Umbilical cord (tissue), 2 donors: ENCODE data around the gene RNF123. TPM values are rescaled to one million over a fixed set of nuclear protein-coding genes. Genes with fewer than 3 reads are reported as not detected.

Experiments
- DNase-seq: peaks from one replicate; pipeline ENCODE4 v3.0.0-alpha.2; 2015; ENCODE audit warnings: low spot score
- total RNA-seq: library from RNA; depleted of rRNA; stranded (reverse); fragments of >200 nt; gene quantifications from one replicate; pipeline ENCODE4 v1.2.3, GENCODE V29; 2014; ENCODE audit warnings: low replicate concordance; ENCODE audit not compliant: insufficient read depth

RNF123 gene
- total RNA-seq, 1 donor from 2014 or later = 13.7 TPM

DNA sequence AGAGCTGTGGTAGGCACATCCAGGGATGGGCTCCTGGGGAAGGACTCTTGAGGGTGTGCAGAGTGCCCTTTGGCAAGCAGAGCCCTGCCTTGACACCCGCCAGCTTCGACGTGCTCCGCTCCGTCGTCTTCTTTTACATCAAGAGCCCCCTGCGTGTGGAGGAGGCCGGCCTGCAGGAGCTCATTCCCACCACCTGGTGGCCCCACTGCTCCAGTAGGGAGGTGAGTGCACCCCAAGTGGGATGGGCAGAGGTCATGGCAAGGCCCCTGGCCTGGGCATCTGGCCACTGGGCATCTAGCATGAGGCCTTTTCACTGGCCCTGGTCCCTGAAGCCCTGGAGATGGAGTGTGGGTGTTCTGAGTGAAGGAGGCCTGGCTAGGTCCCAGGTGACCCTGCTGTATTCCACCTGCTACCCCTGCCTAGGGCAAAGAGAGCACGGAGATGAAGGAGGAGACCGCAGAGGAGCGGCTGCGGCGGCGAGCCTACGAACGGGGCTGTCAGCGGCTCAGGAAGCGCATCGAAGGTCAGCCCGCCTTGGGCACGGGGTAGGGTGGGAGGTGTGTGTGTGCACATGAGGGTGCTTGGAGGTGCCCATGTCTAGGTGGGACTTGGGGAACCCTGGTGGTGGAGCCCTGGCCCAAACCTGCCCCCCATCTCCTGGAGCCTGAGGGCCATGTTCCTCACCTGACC is 12.2 kb downstream of the RNF123 start:
- no peak for DNase-seq

DNA sequence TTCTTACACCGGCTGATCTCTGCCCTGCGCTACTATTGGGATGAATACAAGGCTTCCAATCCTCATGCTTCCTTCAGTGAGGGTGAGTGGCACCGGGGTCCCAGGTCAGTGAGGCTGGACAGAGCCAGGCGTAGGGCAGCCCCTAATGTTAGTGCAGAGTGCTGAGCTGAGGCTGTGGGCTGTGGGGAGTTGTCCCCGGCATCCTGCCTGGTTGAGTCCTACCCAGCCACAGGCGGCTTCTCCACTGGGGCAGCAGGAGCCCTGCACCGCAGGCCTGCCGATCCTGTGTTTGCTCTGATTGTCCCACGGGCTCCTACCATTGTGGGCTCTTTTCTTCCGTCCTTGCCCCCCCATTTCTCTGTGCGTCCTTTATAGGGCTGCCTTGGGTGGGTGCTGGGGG is 13.3 kb downstream of the RNF123 start:
- DNase-seq = no peak

DNA sequence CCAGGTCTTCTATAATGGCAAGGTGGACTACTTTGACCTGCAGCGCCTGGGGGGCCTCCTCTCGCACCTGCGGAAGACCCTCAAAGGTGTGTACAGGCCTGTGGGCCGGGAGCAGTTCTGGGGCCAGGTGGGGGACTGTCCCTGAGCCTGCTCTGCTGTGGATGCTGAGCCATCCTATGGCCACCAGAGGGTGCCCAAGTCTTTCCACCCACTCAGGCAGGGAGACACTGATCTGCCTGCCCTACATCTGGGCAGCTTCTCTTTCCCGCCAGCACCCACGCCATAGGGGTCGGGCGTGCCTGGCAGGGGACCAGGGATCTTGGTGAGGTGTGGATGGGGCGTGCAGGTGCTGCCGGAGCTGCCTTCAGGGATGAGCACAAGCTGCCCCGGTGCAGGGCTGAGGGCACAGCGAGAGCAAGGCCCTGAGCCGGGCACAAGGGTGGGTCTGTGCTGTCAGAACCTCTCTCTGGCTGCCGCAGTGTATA is 14.1 kb downstream of the RNF123 start:
- peak; percentile 56 for DNase-seq

DNA sequence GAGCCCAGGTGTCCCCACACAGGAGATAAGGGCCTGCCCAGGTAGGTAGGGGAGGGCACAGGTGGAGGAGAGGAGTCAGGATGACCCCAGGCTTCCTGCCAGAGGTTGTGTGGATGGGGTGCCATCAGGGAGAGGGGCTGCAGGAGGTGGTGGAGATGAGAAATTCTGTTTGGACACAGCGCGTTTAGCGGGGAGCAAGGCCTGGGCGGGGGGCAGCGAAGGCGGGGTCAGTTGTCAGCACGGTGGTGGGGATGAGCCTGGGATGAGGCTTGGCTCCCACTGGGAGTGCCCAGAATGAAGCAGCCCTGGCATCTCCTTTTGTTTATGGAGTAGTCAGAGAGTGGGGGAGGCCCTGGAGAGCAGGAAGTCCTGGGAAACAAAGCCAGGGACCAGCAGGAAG is 14.6 kb downstream of the RNF123 start:
- DNase-seq = no peak

DNA sequence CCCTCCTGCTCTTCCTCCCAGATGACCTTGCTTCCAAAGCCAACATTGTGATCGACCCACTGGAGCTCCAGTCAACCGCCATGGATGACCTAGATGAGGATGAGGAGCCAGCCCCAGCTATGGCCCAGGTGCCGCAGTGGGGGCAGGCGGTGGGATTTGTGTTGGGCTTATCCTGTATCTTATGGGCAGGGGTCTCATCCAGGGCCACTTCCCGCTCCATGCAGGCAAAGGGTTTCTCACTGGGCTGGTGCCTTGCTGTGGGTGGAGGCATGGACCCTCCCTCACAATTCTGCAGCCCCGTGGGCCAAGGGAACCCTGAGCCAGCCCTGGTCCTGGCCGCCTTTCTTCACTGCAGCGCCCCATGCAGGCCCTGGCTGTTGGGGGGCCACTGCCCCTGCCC is 15.3 kb downstream of the RNF123 start:
- no peak for DNase-seq

DNA sequence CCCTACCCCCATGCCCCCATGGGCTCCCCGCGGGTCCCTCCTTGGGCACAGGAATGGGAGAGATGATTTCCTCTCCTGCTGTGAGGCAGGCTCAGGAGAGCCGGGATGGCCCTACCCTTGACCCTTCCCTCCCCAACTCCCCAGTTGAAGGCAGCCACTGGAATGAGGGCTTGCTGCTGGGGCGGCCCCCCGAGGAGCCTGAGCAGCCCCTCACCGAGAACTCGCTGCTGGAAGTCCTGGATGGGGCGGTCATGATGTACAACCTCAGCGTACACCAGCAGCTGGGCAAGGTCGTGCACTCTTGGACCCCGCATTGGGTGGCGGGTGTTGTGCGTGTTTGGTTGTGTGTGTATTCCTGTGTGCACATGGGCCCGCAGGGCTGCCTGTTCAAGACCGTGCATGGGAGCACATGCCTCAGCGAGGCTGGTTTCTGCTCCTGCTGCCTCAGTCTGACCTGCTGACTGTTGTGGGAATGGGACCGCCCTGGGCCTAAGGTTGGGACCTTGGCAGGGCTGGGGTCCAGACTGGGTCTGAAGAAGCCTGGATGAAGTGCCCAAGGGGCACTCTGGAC is 16.1 kb downstream of the RNF123 start:
- no peak for DNase-seq

DNA sequence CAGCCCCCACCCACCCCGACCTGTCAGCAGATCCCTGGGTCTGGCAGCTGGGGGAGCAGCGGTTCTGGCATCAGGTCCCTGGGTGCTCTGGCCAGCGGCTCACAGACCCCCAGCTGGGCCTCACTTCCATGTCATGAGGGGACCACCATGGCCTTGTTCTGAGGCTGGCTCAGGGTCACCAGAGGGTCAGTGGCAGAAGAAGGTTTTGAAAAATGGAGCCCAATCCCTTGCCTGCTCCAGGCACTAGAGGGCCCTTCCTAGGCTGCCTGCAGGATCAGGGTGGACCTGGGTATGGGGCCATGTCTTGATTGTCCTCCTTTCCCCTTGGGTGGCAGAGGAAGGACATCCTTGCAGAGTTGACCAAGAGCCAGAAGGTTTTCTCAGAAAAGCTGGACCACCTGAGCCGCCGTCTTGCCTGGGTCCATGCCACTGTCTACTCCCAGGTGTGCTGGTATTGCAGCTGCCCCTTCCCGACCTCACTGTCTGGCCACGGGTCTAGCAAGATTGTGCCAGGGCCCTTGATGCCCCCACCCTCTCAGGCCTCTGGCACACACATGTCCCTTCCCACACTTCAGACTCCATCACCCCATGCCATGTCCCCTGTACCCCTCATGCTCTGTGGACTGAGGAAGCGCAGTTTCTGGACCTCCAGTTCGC is 17.2 kb downstream of the RNF123 start:
- DNase-seq = no peak

DNA sequence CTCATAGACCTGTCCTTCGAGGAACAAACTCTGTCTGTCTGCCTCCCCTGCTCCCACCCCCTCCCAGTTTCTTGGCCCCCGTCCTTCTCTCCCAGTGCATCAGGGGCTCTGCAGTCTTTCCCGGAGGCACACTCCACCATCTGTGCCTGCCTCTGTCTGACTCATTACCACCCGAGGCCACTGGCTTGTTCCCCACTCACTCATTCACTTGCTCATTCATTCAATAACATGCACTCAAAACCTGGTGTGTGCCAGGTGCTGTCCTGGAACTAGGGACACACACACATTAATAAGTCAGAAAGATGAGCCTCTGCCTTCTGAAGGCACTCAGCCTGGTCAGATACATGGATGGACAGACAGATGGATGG is 17.7 kb downstream of the RNF123 start:
- no peak for DNase-seq

DNA sequence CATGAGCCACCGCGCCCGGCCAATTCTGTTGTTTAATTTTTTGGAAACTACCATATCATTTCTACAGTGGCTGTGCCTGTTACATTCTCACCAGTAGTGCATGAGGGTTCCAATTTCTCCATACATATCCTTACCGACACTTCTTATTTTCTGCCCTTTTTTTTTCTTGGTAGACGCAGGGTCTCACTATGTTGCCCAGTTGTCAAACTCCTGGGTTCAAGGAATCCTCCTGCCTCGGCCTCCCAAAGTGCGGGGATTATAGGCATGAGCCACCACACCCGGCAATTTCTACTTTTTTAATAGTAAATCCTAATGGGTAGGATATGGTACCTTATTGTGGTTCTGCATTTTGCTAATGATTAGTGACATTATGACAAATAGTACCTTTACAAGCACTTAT is 20.5 kb downstream of the RNF123 start:
- DNase-seq = no peak

DNA sequence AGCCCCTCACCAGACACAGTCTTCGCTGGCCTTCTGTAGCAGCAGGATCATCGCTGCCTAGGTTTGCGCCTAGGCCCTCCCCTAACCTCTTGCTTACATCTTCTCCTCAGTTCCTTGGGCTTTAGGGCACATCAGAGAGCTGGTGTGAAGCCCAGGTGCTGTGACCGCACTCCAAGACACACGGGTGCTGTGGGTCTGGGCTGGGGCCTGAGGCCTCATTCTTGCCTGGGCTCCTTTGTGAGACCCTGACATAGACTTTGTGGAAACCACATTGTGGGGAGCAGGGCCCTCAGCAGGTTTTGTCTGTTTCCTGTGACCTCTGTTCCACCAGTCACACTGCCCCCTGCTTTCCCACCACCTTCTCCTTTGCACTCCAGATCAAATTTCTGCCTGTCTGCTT is 22.1 kb downstream of the RNF123 start:
- no peak for DNase-seq

DNA sequence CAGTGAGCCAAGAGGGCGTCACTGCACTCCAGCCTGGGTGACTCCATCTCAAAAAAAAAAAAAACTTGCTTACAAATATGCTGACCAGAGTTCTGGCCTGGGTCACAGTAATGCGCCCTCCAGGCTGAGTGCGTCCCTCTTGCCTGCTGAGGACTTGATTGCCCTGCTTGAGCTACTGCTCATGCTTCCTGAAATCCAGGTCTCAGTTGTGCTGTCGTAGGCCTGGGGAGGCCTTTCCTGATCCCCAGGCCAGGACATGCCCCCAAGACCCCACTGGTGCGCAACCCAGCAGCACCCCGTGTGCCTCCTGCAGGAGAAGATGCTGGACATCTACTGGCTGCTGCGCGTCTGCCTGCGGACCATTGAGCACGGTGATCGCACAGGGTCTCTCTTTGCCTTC is 22.8 kb downstream of the RNF123 start:
- DNase-seq = no peak

DNA sequence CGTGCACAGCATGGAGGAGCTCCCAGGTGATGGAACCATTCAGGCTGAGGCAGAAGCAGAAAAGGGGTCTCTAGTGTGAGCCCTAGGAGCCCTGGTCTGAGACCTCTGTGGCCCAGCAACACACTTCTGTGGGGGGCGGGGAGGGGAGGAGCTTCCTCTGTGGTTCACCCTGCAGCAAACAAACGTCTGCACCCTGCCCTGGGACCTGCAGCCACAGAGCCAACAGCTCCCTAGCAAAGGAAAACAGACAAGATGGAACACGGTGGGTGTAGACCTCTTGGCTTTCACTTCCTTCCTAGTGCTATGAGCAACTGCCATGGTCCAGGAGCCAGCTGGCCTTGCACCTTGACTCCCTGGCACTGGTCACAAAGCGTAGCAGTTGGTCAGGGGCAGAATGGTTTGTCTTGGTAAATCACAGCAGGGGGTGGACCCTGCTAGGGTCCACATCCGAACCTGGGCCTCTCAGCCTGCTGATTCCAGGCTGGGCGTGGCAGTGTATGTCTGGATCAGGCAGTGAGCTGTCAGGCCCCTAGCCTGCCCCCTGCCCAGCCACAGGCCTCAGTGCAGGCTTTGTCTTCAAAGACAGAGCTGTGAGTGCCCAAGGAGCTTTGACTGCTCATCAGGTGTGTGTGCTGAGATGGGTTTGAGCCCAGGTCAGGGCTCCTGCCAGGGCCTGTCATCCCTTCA is 23.4 kb downstream of the RNF123 start:
- DNase-seq = no peak

DNA sequence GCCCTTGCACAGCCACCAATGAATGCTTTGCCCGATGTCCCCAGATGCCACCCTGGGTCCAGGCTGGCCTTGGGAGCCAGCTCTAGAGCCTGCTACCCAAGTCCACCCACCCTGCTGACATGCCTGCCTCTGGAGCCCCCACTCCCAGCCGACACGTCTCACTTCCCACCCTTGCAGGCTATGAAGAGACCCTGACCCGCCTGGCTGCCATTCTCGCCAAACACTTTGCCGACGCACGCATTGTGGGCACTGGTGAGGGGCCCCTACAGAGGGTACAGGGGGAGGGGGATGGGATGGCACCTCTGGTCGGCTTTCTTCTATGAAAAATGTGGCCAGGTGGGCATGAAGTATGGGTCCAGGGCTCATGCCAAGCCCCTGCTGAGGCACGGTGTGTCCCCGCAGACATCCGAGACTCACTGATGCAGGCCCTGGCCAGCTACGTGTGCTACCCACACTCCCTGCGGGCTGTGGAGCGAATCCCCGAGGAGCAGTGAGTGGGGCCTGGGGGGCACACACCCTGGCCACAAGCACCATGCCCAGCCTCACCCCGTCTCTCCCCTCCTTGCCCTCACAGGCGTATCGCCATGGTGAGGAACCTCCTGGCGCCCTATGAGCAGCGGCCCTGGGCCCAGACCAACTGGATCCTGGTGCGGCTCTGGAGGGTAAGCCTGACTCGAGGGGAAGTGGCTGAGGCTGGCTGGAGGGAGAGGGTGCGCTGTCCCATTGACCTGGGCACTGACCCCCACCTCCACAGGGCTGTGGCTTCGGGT is 24.2 kb downstream of the RNF123 start:
- no peak for DNase-seq

DNA sequence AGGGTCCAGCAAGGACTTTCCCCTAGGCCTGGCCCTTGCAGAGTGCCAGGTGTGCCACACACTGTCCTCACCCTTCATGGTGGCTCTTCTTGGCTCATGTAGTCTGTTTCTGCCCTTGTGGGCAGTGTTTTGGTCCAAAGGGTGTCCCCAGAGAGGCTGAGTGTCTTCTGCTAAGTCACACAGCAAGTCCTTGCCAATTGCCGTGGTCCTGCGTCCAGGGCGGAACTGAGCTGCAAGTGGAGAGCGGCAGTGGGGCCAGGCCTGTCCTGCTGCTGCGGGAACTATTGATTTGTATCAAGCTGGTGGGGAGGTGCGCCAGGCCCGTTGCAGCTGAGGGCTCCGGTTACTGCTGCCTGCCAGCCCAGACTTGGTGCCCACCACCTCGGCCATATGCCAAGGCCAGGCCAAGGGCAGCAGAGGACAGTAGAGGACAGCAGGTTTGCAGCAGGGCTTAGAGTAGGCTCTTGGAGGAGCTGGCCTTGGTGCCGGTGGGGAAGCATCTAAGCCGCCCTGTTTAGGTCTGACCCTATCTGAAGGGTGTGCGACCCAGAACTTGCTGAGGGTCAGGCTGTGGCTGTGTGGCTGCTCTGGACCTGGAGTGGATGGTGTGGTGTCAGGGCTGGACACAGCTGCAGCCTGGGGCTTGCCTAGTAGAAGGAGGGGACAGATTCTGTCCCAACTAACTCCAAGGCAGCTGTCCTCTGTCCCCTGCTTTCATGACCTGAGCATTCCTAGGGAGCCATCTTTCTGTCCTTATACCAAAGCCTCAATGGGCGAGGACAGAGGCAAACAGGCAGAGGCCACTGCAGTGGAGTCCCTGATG is 25.6 kb downstream of the RNF123 start:
- DNase-seq = no peak

DNA sequence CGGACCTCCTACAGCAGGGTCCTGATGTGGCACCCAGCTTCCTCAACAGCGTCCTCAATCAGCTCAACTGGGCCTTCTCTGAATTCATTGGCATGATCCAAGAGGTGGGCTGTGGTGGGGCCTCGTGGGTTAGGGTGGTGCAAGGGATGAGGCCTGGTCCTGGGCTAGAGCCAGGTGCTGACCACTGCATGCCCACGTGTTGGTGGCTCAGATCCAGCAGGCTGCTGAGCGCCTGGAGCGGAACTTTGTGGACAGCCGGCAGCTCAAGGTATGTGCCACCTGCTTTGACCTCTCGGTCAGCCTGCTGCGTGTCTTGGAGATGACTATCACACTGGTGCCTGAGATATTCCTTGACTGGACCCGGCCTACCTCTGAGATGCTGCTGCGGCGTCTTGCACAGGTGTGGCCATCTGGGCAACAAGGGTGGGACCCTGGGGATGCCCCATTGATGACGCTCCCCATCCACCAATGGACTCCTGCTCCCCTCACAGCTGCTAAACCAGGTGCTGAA is 26.3 kb downstream of the RNF123 start:
- DNase-seq = no peak

DNA sequence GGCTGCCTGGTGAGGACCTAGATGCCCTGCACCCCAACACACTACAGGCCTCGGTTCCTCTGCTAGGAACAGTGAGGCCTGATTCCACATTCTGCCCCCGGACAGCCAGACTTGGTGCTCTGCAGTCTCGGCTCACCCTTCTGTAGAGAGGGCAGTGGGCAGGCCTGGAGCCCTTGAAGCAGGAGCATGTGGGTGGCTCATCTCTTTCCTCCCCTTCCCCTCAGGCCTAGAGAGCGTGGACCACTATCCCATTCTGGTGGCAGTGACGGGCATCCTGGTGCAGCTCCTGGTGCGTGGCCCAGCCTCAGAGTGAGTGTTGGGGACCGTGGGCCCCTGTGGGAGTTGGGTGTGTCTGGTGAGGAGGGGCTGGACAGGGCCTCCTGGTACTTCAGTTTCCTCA is 26.8 kb downstream of the RNF123 start:
- no peak for DNase-seq

DNA sequence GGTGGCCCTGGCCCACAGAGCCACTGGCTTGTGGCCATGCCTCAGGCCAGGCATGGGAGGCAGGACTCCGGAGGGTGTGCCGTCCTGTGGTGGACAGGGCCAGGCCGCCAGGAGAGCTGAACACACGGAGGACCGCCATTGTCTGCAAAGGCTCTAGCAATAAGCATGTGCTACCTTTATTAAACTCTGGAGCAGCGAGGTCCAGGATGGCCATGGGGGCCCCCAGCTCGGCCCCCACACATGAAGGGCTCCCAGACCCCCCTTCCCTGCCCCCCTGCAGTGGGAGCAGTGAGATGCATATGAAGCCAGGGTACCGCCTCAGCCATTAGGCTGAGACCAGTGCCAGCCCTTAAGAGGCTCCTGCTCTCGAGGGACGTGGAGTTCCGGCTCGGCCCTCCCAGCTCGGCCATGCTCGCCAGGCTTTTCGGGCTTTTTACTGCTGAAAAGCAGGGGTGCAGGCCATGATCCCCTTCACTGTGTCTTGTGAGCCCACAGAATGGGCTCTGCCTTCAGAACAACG is 27.4 kb downstream of the RNF123 start:
- DNase-seq = no peak

DNA sequence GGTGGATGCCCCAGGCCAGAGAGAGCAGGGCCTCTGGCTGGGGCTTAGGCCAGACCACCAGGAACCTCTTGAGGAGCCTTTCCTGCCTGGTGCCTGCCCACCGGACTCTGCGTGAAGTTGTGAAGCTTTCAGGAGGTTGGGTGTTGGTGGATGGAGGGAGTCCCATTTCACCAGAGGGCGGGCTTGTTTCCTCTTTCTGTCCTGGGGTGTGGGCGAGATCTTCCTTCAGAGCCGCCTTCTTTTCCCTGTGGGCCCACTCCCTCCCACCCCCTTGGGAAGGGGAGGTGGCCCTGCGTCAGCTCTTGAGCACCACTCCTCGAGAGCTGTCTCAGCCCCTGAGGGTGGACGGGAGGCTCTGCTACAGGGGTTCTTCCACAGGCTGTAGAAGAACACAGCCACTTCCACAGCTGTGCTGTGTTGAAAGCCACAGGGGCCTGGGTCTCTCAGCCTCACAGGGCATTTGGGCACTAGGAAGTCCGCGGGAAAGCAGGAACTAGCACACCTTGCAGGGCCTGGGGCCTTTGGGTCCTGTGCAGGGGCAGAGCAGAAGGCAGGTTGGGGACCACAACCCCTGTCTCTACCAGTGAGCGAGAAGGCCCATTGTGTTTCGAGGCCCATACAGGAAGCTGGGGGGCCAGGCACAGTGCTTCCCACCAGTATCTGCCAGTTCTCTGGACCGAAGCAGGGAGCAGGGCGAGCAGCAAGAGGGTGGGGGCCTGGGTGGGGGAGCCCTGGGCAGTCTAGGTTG is 28.0 kb downstream of the RNF123 start:
- no peak for DNase-seq

DNA sequence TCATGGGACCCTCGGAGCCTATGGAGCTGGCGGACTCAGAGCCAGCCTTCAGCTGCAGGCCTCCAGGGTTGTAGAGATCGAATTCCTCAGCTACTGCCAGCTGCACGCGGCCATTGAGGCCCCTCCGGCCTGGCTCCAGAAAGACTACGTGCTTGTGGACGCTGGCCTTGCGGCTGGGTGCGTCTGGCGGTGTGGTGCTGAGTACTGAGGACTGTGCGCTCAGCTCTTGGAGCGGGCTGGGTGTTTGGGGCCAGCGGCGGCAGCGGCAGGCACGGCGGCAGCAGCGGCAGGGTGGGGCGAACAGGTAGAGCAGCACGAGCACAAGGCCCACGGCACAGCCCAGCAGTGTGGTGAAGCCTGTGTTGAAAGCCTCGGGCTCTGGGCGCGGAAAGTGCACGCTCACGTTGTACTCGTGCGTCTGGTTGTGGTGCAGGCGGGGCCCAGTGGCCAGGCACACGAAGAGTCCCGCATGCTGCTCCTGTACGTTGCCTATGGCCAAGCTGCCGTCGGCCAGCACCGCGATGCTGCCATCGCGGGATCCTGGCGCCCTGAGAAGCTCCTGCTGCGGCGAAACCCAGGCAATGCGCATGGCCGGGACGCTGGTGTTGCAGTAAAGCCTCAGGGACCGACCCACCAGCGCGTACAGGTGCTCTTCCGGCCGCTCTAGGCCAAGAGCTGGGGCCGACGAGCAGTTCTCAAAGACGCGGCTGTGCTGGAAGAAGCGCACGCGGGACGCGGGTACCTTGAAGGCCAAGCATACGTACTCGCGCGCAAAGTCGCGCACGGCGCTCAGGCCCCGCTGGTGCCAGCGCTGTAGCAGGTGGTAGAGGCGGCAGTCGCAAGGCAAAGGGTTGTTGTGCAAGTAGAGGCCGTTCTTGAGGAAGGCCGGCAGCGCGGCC is 28.9 kb downstream of the RNF123 start:
- DNase-seq = no peak
